NCI-H510A treated with DMSO at 0.1 percent for 48 hours (cell line): Measurements from ENCODE around the gene PABPC1L2B.
"Not testable (repeated sequence)": the region's sequence is repeated elsewhere in the genome, so short reads cannot be mapped to it uniquely, and the experiment has no call there.

Experiments used
- DNase-seq: peaks from one replicate; lab custom pipeline; 2025; lab: John Stamatoyannopoulos, UW

The PABPC1L2B gene

GRCh38 chrX:73002733-73003132 lies at the start of gene PABPC1L2B:
Gene PABPC1L2B, plus strand, starts transcription at chrX:73002939. Its CDS starts 704 bp downstream, at chrX:73003643.
- DNase-seq: not testable (repeated sequence)

DNA sequence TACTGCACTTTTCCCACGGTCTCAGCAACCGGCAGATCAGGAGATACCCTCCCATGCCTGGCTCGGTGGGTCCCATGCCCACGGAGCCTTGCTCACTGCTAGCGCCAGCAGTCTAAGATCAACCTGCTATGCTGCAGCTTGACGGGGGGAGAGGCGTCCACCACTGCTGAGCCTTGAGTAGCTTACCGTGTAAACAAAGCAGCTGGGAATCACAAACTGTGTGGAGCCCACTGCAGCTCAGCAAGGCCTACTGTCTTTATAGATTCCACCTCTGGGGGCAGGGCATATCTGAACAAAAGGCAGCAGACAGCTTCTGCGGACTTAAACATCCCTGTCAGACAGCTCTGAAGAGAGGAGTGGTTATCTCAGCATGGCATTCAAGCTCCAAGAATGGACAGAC lies 42.8 kb upstream of the PABPC1L2B start:
- not testable (repeated sequence) for DNase-seq

GRCh38 chrX:72971859-72972258 lies 30.9 kb upstream of the PABPC1L2B start:
- not testable (repeated sequence) for DNase-seq

DNA sequence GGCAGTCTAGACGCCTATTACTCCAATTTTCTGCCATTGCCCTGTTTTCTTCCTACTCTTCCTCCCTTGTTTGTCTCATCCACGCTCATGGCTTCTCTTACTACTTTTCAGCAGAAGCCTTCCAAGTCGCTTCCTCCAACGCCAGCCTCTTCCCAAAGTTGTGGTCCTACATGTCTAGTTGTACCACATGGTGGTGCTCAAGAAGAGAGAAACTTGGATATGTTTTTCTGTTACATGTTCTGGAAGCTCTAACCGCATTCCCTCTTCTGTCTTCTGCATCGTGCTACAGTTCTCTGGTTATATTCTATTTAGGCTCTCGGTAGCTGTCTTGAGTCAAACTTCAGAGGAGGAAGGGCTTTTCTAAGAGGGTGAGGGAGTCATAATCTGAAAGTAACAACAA lies 27.9 kb upstream of the PABPC1L2B start:
- DNase-seq: not testable (repeated sequence)

- DNase-seq: not testable (repeated sequence)
Observed at GRCh38 chrX:72980894-72981469, 21.8 kb upstream of the PABPC1L2B start.

- DNase-seq: not testable (repeated sequence)
Observed at GRCh38 chrX:73004032-73004431, 1.3 kb downstream of the PABPC1L2B start.

DNA sequence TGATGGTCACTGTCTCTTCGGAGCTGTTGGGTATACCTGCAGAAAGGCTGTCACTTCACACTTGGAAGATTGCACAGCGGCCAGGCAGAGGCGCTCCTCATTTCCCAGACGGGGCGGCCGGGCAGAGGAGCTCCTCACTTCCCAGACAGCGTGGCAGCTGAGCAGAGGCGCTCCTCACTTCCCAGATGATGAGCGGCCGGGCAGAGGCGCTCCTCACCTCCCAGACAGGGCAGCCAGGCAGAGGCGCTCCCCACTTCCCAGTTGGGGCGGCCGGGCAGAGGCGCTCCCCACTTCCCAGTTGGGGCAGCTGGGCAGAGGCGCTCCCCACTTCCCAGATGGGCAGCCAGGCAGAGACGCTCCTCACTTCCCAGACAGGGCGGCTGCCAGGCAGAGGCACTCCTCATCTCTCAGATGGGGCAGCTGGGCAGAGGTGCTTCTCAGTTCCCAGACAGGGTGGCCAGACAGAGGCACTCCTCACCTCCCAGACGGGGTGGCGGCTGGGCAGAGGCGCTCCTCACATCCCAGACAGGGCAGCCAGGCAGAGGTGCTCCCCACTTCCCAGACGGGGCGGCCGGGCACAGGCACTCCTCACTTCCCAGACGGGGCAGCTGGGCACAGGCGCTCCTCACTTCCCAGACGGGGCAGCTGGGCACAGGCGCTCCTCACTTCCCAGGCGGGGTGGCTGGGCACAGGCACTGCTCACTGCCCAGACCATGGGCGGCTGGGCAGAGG lies 18.8 kb downstream of the PABPC1L2B start:
- DNase-seq: no peak

- DNase-seq: not testable (repeated sequence)
Observed at GRCh38 chrX:73022093-73022445, 19.3 kb downstream of the PABPC1L2B start.

DNA sequence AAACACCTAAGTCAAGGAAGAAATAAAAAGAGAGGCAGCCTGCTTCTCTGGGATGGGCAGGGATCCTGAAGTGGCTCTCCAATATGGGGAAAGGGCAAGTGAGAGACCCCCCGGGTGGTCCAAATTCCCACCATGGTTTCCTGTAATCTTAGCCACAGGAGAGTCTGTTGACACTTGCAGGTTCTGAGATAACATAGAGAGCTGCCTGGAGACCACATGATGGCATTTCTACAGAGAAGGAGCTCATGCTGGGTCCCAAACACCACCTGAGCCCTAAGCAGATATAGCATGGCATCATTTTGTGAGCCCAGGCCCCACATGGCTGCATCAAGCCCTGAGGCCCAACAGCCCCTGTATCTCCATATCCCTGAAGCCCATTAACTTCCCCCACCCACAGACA lies 26.1 kb downstream of the PABPC1L2B start:
- DNase-seq: no peak
